Measurements from ENCODE around the gene IKZF2. TPM values are rescaled to one million over a fixed set of nuclear protein-coding genes. Genes with fewer than 3 reads are reported as not detected.

IKZF2 gene
- total RNA-seq, 1 experiment from 2014 or later, result 26.1 TPM

DNA sequence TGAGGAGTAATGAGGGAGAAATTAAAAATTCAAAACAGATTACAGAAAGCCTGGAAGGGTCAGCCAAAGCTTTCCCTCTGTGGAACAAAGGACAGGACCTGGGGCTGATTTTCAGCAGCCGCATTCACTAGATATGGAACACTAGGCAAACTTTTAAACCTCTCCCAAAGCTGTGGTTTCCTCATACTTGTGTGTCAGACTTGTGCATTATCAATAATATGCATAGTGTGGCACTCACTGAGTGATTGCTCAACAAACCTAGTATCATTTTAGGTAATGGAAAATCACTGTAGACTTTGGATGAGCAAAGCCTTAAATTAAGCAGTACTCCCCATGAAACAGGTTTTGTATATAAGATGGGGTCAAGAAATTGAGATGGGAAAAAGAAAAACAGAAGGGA lies 26.3 kb upstream of the IKZF2 start:
- intact Hi-C loops (cut with micrococcal nuclease; ENCODE audit: unreplicated experiment), result no loop called here
- DNase-seq, result no peak
- Mint-ChIP-seq H3K27ac (ENCODE audit: unreplicated experiment) (peak overlapping the region; percentile 49), H3K4me3 (ENCODE audit: low read depth, unreplicated experiment) (no peak overlapping the region), H3K4me1 (ENCODE audit: low read depth, unreplicated experiment) (peaks cover 21% of the 10 kb centered on the region), H3K27me3 (ENCODE audit: unreplicated experiment) (no peaks in the 10 kb centered on the region), H3K36me3 (ENCODE audit: insufficient read depth, unreplicated experiment) (no peaks in the 10 kb centered on the region), H3K9me3 (ENCODE audit: low read depth, unreplicated experiment) (no peaks in the 10 kb centered on the region)
- TF ChIP-seq, protein P1, sequence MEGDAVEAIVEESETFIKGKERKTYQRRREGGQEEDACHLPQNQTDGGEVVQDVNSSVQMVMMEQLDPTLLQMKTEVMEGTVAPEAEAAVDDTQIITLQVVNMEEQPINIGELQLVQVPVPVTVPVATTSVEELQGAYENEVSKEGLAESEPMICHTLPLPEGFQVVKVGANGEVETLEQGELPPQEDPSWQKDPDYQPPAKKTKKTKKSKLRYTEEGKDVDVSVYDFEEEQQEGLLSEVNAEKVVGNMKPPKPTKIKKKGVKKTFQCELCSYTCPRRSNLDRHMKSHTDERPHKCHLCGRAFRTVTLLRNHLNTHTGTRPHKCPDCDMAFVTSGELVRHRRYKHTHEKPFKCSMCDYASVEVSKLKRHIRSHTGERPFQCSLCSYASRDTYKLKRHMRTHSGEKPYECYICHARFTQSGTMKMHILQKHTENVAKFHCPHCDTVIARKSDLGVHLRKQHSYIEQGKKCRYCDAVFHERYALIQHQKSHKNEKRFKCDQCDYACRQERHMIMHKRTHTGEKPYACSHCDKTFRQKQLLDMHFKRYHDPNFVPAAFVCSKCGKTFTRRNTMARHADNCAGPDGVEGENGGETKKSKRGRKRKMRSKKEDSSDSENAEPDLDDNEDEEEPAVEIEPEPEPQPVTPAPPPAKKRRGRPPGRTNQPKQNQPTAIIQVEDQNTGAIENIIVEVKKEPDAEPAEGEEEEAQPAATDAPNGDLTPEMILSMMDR (IDR thresholded peaks at IDR 0.05; ENCODE audit: unreplicated experiment), result no peak
- CTCF ChIA-PET, result no interaction called here
- BruUV-seq (replicated peaks), result no TSS peak

DNA sequence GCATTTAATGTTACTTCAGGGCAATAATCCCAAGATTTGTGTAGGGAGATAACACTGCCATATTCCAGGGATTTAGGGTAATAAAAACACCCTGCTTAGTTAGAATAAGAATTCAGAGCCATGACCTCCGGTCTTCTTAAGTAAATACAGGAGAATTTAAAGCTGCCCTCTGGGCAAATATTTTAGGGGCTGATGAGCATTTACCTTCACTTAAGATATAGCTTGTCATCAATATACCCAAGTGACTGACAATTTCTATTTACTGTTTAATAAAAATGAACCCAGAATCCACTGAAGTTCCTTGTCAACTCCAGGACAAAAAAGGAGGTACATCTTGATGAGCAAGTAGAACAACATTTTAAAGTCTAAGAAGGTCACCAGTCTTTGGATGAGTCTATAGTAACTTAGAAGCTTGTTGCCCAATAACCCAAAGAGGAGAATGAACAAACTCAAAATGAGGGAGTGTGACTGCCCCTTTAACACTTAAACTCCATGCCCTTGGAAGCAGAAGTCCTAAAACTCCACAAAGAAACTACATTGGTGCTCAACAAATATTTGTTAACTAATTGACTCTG lies 24.3 kb upstream of the IKZF2 start:
- no peaks in the 10 kb centered on the region for H3K36me3 Mint-ChIP-seq (ENCODE audit: insufficient read depth, unreplicated experiment)
- no peaks in the 10 kb centered on the region for H3K27me3 Mint-ChIP-seq (ENCODE audit: unreplicated experiment)
- TF ChIP-seq, protein P1 (IDR thresholded peaks at IDR 0.05; ENCODE audit: unreplicated experiment), result no peak
- intact Hi-C loops (cut with micrococcal nuclease; ENCODE audit: unreplicated experiment), result no loop called here
- CTCF ChIA-PET, result interaction anchor here (0.7 kb wide), 2 partner anchors 49 to 599 kb away, joined by 3 to 5 read pairs; no protein-coding TSS in a partner anchor
- H3K4me1 Mint-ChIP-seq (ENCODE audit: low read depth, unreplicated experiment), result peaks cover 21% of the 10 kb centered on the region
- no peak for DNase-seq
- no peak overlapping the region for H3K27ac Mint-ChIP-seq (ENCODE audit: unreplicated experiment)
- H3K4me3 Mint-ChIP-seq (ENCODE audit: low read depth, unreplicated experiment), result no peak overlapping the region
- no TSS peak for BruUV-seq (replicated peaks)
- H3K9me3 Mint-ChIP-seq (ENCODE audit: low read depth, unreplicated experiment), result no peaks in the 10 kb centered on the region

DNA sequence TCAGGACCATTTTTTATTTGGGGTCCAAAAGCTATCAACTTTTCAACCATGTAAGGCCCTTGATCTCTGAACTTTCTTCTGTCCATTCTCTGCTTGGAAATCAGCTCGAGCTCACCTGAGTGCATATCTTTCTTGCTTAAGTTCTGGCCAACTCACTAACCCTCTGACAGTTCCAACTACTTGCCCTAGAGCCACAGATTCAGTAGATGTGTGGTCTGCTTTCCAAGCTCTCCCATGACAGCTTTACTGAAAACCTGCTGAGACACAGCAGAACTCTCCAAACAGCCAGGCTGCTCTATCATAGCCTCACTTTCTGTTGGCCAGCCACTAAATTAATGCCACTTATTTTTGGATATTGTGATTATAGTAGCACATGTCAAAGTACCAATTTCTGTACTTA lies 21.2 kb upstream of the IKZF2 start:
- H3K4me1 Mint-ChIP-seq (ENCODE audit: low read depth, unreplicated experiment), result peaks cover 6% of the 10 kb centered on the region
- BruUV-seq (replicated peaks), result no TSS peak
- no peaks in the 10 kb centered on the region for H3K9me3 Mint-ChIP-seq (ENCODE audit: low read depth, unreplicated experiment)
- no peaks in the 10 kb centered on the region for H3K36me3 Mint-ChIP-seq (ENCODE audit: insufficient read depth, unreplicated experiment)
- intact Hi-C loops (cut with micrococcal nuclease; ENCODE audit: unreplicated experiment), result no loop called here
- no peak overlapping the region for H3K4me3 Mint-ChIP-seq (ENCODE audit: low read depth, unreplicated experiment)
- CTCF ChIA-PET, result no interaction called here
- H3K27ac Mint-ChIP-seq (ENCODE audit: unreplicated experiment), result no peak overlapping the region
- H3K27me3 Mint-ChIP-seq (ENCODE audit: unreplicated experiment), result no peaks in the 10 kb centered on the region
- TF ChIP-seq, protein P1 (IDR thresholded peaks at IDR 0.05; ENCODE audit: unreplicated experiment), result no peak
- DNase-seq, result no peak

DNA sequence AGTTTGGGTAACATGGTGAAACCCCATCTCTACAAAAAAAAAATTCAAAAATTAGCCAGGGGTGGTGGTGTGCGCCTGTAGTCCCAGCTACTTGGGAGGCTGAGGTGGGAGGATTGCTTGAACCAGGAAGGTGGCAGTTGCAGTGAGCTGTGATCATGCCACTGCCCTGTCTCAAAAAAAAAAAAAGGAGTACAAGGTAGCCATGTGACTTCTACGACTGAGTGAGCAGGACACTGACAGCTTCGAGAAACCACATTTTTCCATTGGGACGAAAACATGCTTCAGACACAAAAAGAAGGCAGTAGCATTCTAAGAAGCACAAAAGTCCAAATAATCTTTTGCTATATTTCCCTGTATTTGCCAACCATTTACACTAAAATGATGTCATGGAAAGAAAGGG lies 19.7 kb upstream of the IKZF2 start:
- intact Hi-C loops (cut with micrococcal nuclease; ENCODE audit: unreplicated experiment), result no loop called here
- H3K36me3 Mint-ChIP-seq (ENCODE audit: insufficient read depth, unreplicated experiment), result no peaks in the 10 kb centered on the region
- no peak for DNase-seq
- CTCF ChIA-PET, result no interaction called here
- H3K4me1 Mint-ChIP-seq (ENCODE audit: low read depth, unreplicated experiment), result no peaks in the 10 kb centered on the region
- H3K9me3 Mint-ChIP-seq (ENCODE audit: low read depth, unreplicated experiment), result no peaks in the 10 kb centered on the region
- no TSS peak for BruUV-seq (replicated peaks)
- no peak overlapping the region for H3K4me3 Mint-ChIP-seq (ENCODE audit: low read depth, unreplicated experiment)
- no peaks in the 10 kb centered on the region for H3K27me3 Mint-ChIP-seq (ENCODE audit: unreplicated experiment)
- TF ChIP-seq, protein P1 (IDR thresholded peaks at IDR 0.05; ENCODE audit: unreplicated experiment), result no peak
- H3K27ac Mint-ChIP-seq (ENCODE audit: unreplicated experiment), result no peak overlapping the region

All from Calu3 (cell line).